GM21576 (cell line): ENCODE results near the gene TNFAIP8L3.
"Not testable (repeated sequence)": the region's sequence is repeated elsewhere in the genome, so short reads cannot be mapped to it uniquely, and the experiment has no call there.

ENCODE experiments used
- ATAC-seq: cut with Tn5 transposase; IDR thresholded peaks from one replicate; pipeline ENCODE4 v1.9.1; 2021; ENCODE audit warnings: mild to moderate bottlenecking, moderate library complexity; ENCODE audit not compliant: unreplicated experiment

Gene TNFAIP8L3

GRCh38 chr15:51094606-51095569 is at the start of gene TNFAIP8L3:
TSS of gene TNFAIP8L3 (minus strand) at chr15:51094906. CDS start at chr15:51094595, 311 bp downstream.
- no peak for ATAC-seq

GRCh38 chr15:51144021-51144532 is 49.4 kb upstream of the TNFAIP8L3 start:
- ATAC-seq, result no peak

GRCh38 chr15:51140347-51140746 is 45.6 kb upstream of the TNFAIP8L3 start:
- ATAC-seq, result not testable (repeated sequence)

- no peak for ATAC-seq
These were observed 44.4 kb upstream of the TNFAIP8L3 start for GRCh38 chr15:51139091-51139490.

GRCh38 chr15:51137880-51138430 is 43.2 kb upstream of the TNFAIP8L3 start:
- ATAC-seq, result no peak

GRCh38 chr15:51137024-51137423 is 42.3 kb upstream of the TNFAIP8L3 start:
- no peak for ATAC-seq

- ATAC-seq, result no peak
These were observed 40.6 kb upstream of the TNFAIP8L3 start for GRCh38 chr15:51135276-51135675.

- no peak for ATAC-seq
These were observed 39.9 kb upstream of the TNFAIP8L3 start for GRCh38 chr15:51134416-51135199.

- no peak for ATAC-seq
These were observed 38.5 kb upstream of the TNFAIP8L3 start for GRCh38 chr15:51133140-51133765.

GRCh38 chr15:51132384-51133139 is 37.9 kb upstream of the TNFAIP8L3 start:
- no peak for ATAC-seq

- no peak for ATAC-seq
These were observed 37.0 kb upstream of the TNFAIP8L3 start for GRCh38 chr15:51131596-51132290.

GRCh38 chr15:51130344-51130743 is 35.6 kb upstream of the TNFAIP8L3 start:
- no peak for ATAC-seq

GRCh38 chr15:51129535-51130188 is 35.0 kb upstream of the TNFAIP8L3 start:
- ATAC-seq, result no peak

- no peak for ATAC-seq
These were observed 34.0 kb upstream of the TNFAIP8L3 start for GRCh38 chr15:51128701-51129100.

- ATAC-seq, result no peak
These were observed 32.1 kb upstream of the TNFAIP8L3 start for GRCh38 chr15:51126842-51127241.

GRCh38 chr15:51123002-51123401 is 28.3 kb upstream of the TNFAIP8L3 start:
- ATAC-seq, result not testable (repeated sequence)

GRCh38 chr15:51121631-51122225 is 27.0 kb upstream of the TNFAIP8L3 start:
- no peak for ATAC-seq

GRCh38 chr15:51121118-51121517 is 26.4 kb upstream of the TNFAIP8L3 start:
- no peak for ATAC-seq
